Keratinocyte (primary cell): ENCODE results near the gene CC2D2A. TPM values are rescaled to one million over a fixed set of nuclear protein-coding genes. Genes with fewer than 3 reads are reported as not detected.

ENCODE experiments used
- DNase-seq: peaks from one replicate; pipeline ENCODE4 v3.0.0-alpha.2; 2011; ENCODE audit warnings: low read depth, missing footprints, low spot score
- FAIRE-seq: peaks from 2 replicates; lab custom pipeline; 2011; peaks lifted over from hg19 to GRCh38; lab: Jason Lieb, UNC
- H2AFZ ChIP-seq: 2 replicates; pipeline ENCODE4 v1.6.0; 2012; ENCODE audit warnings: low read length, control low read depth, inconsistent platforms; ENCODE audit not compliant: control insufficient read depth
- H3K27ac ChIP-seq: 2 replicates; pipeline ENCODE4 v1.5.1; 2011; ENCODE audit warnings: low read length; ENCODE audit not compliant: control insufficient read depth, insufficient read depth
- H3K27me3 ChIP-seq: 3 replicates; pipeline ENCODE4 v1.6.0; 2011; ENCODE audit warnings: low read length; ENCODE audit not compliant: control insufficient read depth, insufficient read depth; ENCODE audit errors: extremely low read depth
- H3K36me3 ChIP-seq, 2 experiments: 2 replicates in 1 of 2; 3 replicates in 1 of 2; pipeline ENCODE4 v1.5.1; 2011; ENCODE audit warnings: low read length in 2 of 2, mild to moderate bottlenecking in 1 of 2; ENCODE audit not compliant: control insufficient read depth in 2 of 2, insufficient read depth in 2 of 2; ENCODE audit errors: extremely low read depth in 1 of 2
- H3K4me1 ChIP-seq: 3 replicates; pipeline ENCODE4 v1.5.1; 2011; ENCODE audit warnings: low read length; ENCODE audit not compliant: control insufficient read depth, insufficient read depth; ENCODE audit errors: extremely low read depth
- H3K4me2 ChIP-seq: 3 replicates; pipeline ENCODE4 v1.6.0; 2011; ENCODE audit warnings: low read depth, low read length; ENCODE audit not compliant: control insufficient read depth, insufficient read depth; ENCODE audit errors: extremely low read depth
- H3K4me3 ChIP-seq, 3 experiments: fragments of 200-600 bp in 1 of 3; sonication (generic) in 1 of 3; 2 replicates in 2 of 3; 3 replicates in 1 of 3; pipeline ENCODE4 v1.5.1; 2011 to 2016; ENCODE audit warnings: low read length in 3 of 3, mild to moderate bottlenecking in 3 of 3, control low read depth in 2 of 3, inconsistent platforms in 1 of 3, low read depth in 1 of 3, mixed read lengths in 1 of 3, mixed run types in 1 of 3, moderate library complexity in 1 of 3; ENCODE audit not compliant: control insufficient read depth in 2 of 3, insufficient read depth in 2 of 3; ENCODE audit errors: extremely low read depth in 1 of 3
- H3K79me2 ChIP-seq: 2 replicates; pipeline ENCODE4 v1.6.0; 2012; ENCODE audit warnings: low read length; ENCODE audit not compliant: control insufficient read depth, insufficient read depth
- H3K9ac ChIP-seq: 3 replicates; pipeline ENCODE4 v1.6.0; 2011; ENCODE audit warnings: low read length; ENCODE audit not compliant: control insufficient read depth, insufficient read depth; ENCODE audit errors: extremely low read depth
- H3K9me1 ChIP-seq: 3 replicates; pipeline ENCODE4 v1.6.0; 2011; ENCODE audit warnings: low read length; ENCODE audit not compliant: control insufficient read depth, insufficient read depth; ENCODE audit errors: extremely low read depth
- H3K9me3 ChIP-seq: 2 replicates; pipeline ENCODE4 v1.5.1; 2012; ENCODE audit warnings: low read depth, low read length; ENCODE audit not compliant: control insufficient read depth
- H4K20me1 ChIP-seq: 3 replicates; pipeline ENCODE4 v1.6.0; 2011; ENCODE audit warnings: low read length; ENCODE audit not compliant: control insufficient read depth, insufficient read depth; ENCODE audit errors: extremely low read depth
- EZH2 ChIP-seq: IDR thresholded peaks from one replicate; pipeline ENCODE4 v1.6.1; 2012; ENCODE audit warnings: inconsistent platforms, mild to moderate bottlenecking, low read length, moderate library complexity
- dilution Hi-C: fragments of 300-500 bp; cut with MboI; formaldehyde crosslinking; loops from one replicate; pipeline ENCODE4 v1.7.0; 2020; ENCODE audit warnings: low sequenced_read_pairs; ENCODE audit not compliant: extremely low pct_ligation_motif_present
- polyA plus RNA-seq, 5 experiments: library from polyadenylated mRNA; depleted of rRNA in 3 of 5; stranded (reverse) in 3 of 5; stranded (forward) in 1 of 5; unstranded in 1 of 5; fragments of >200 nt; gene quantifications; 1 replicate in 1 of 5; 2 replicates in 3 of 5; 3 replicates in 1 of 5; pipeline versions ENCODE4 v1.2.1 to v1.2.3, GENCODE V29; 2011 to 2012; ENCODE audit warnings: missing spikeins in 2 of 5, low read depth in 1 of 5, low replicate concordance in 1 of 5
- TF ChIP-seq, protein P1 (sequence below), 3 experiments: IDR thresholded peaks in 1 of 3; conservative IDR thresholded peaks in 1 of 3; optimal IDR thresholded peaks in 1 of 3; 2 replicates in 2 of 3; 3 replicates in 1 of 3; pipeline versions ENCODE3 to v1.5.1; 2011; ENCODE audit warnings: low read length in 3 of 3, mild to moderate bottlenecking in 3 of 3, moderate library complexity in 2 of 3, control low read depth in 1 of 3, inconsistent platforms in 1 of 3; ENCODE audit not compliant: insufficient read depth in 2 of 3; ENCODE audit errors: extremely low read depth in 1 of 3

CC2D2A gene
- polyA plus RNA-seq, 1 donor (not counting 4 experiments of a cell fraction or from before 2014, with no cell fraction given): 11.8 TPM

GRCh38 chr4:15493411-15493810 lies 23.7 kb downstream of the CC2D2A start:
- H3K27ac ChIP-seq: no peak overlapping the region
- H3K4me2 ChIP-seq: no peak overlapping the region
- FAIRE-seq (no peak), DNase-seq (no peak)
- no peak for TF ChIP-seq EZH2
- TF ChIP-seq, protein P1, sequence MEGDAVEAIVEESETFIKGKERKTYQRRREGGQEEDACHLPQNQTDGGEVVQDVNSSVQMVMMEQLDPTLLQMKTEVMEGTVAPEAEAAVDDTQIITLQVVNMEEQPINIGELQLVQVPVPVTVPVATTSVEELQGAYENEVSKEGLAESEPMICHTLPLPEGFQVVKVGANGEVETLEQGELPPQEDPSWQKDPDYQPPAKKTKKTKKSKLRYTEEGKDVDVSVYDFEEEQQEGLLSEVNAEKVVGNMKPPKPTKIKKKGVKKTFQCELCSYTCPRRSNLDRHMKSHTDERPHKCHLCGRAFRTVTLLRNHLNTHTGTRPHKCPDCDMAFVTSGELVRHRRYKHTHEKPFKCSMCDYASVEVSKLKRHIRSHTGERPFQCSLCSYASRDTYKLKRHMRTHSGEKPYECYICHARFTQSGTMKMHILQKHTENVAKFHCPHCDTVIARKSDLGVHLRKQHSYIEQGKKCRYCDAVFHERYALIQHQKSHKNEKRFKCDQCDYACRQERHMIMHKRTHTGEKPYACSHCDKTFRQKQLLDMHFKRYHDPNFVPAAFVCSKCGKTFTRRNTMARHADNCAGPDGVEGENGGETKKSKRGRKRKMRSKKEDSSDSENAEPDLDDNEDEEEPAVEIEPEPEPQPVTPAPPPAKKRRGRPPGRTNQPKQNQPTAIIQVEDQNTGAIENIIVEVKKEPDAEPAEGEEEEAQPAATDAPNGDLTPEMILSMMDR (optimal IDR thresholded peaks at IDR 0.05 in 1 of 3, IDR thresholded peaks at IDR 0.05 in 1 of 3, conservative IDR thresholded peaks at IDR 0.05 in 1 of 3; ENCODE audit: extremely low read depth in 1 of 3, insufficient read depth in 2 of 3, low read length in 3 of 3): no peak
- no peaks in the 10 kb centered on the region for H4K20me1 ChIP-seq
- peaks cover 2% of the 10 kb centered on the region for H3K9me3 ChIP-seq
- H3K9me1 ChIP-seq: no peaks in the 10 kb centered on the region
- H2AFZ ChIP-seq: no peak overlapping the region
- no peak overlapping the region for H3K4me3 ChIP-seq
- H3K4me1 ChIP-seq: peaks cover 2% of the 10 kb centered on the region
- dilution Hi-C loops: no loop called here
- no peaks in the 10 kb centered on the region for H3K36me3 ChIP-seq
- no peaks in the 10 kb centered on the region for H3K79me2 ChIP-seq
- no peaks in the 10 kb centered on the region for H3K27me3 ChIP-seq
- no peak overlapping the region for H3K9ac ChIP-seq

GRCh38 chr4:15495621-15496020 lies 25.9 kb downstream of the CC2D2A start:
- Histone ChIP-seq H3K4me1 (peaks cover 4% of the 10 kb centered on the region), H3K9me3 (peaks cover 2% of the 10 kb centered on the region), H3K9me1 (no peaks in the 10 kb centered on the region), H3K4me2 (no peak overlapping the region), H4K20me1 (no peaks in the 10 kb centered on the region), H3K4me3 (no peak overlapping the region), H3K27me3 (no peaks in the 10 kb centered on the region), H3K36me3 (no peaks in the 10 kb centered on the region), H3K9ac (no peak overlapping the region), H3K27ac (no peak overlapping the region), H3K79me2 (no peaks in the 10 kb centered on the region), H2AFZ (no peak overlapping the region)
- no peak for TF ChIP-seq EZH2
- TF ChIP-seq, protein P1 (optimal IDR thresholded peaks at IDR 0.05 in 1 of 3, IDR thresholded peaks at IDR 0.05 in 1 of 3, conservative IDR thresholded peaks at IDR 0.05 in 1 of 3; ENCODE audit: extremely low read depth in 1 of 3, insufficient read depth in 2 of 3, low read length in 3 of 3): no peak
- no peak for DNase-seq
- no peak for FAIRE-seq
- dilution Hi-C loops: no loop called here
